GM08714 (cell line): Measurements from ENCODE around the gene NID1.
"Not testable (repeated sequence)": the region's sequence is repeated elsewhere in the genome, so short reads cannot be mapped to it uniquely, and the experiment has no call there.

Experiments used
- H3K4me3 ChIP-seq: fragments of 200-500 bp; sonication (Bioruptor generic); 2 replicates; pipeline ENCODE4 v1.5.1; 2014; ENCODE audit warnings: mild to moderate bottlenecking, low read length, inconsistent platforms
- ZNF274 ChIP-seq: IDR thresholded peaks from 2 replicates; pipeline ENCODE4 v1.6.1; 2012; ENCODE audit warnings: mild to moderate bottlenecking, low read depth, low read length

NID1 gene

DNA sequence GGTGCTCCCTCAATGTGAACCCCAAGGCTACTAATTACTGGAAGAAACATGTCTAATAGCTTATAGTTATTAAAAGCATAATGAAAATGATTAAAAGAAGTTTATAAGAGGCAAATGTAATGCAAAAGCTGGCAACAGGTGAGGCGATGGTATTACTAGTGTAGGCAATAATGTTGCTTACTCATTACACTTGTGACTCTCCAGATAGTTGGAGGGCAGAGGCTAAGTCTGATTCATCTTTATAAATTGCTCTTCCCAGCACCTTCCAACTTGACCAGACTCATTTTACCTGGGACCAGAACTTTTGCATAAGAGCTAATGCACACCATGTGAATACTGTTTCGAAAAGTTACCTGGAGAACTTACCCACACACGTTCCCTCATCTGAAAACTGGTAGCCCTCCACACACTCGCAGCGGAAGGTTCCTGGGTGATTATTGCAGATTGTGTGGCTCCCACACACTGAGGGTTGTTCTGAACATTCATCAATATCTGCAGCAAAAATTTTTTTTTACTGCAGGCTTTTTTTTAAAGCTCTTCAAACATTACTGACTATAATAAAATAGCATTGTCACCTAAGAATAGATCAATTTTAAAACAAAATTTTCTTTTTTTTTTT is 48.0 kb downstream of the NID1 start:
- H3K4me3 ChIP-seq = no peak overlapping the region
- TF ChIP-seq ZNF274 = no peak

DNA sequence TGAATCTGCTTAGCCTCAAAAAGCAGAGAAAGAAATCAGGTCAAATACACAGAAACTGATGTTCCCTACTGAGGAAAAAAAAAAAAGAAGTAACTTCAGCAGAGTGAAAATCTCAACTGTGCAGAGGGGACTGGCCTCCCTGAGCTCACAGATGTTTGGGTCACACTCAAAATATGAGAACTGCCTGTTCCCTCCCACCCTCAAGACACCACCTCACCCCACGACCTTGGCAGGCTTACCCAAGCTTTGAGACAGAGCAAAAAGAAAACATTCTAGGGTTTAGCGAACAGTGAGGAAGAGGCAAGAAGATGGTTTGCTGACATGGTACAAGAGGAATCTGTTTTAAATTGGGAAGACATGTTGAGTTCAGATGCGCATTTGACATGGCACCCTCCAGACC is 48.8 kb downstream of the NID1 start:
- TF ChIP-seq ZNF274 = no peak

GRCh38 chr1:236015539-236015938 is 49.4 kb downstream of the NID1 start:
- no peak overlapping the region for H3K4me3 ChIP-seq
- TF ChIP-seq ZNF274 = no peak

More for the DNA sequence above, 48.8 kb downstream of the NID1 start:
- H3K4me3 ChIP-seq = no peak overlapping the region

GRCh38 chr1:236013330-236013729 is 51.6 kb downstream of the NID1 start:
- TF ChIP-seq ZNF274 = no peak
- H3K4me3 ChIP-seq = no peak overlapping the region

DNA sequence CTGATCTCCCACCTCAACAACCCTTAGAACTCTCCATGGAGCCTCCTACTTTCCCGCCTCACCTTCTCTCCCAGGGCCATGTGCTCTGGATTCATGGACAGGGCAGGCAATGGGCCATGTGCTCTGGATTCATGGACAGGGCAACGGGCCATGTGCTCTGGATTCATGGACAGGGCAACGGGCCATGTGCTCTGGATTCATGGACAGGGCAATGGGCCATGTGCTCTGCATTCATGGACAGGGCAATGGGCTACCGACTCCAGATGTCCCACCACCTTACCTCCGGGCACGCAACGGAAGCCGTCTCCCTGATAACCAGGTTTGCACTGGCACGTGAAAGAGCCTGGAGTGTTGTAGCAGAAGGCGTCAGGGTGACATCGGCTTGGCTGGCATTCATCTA is 53.2 kb downstream of the NID1 start:
- TF ChIP-seq ZNF274 = no peak
- H3K4me3 ChIP-seq = no peak overlapping the region

- no peak overlapping the region for H3K4me3 ChIP-seq
- no peak for TF ChIP-seq ZNF274
Observed at GRCh38 chr1:236010443-236010842, 54.4 kb downstream of the NID1 start.

- no peak overlapping the region for H3K4me3 ChIP-seq
- no peak for TF ChIP-seq ZNF274
Observed at GRCh38 chr1:236009857-236010256, 55.0 kb downstream of the NID1 start.

GRCh38 chr1:236009191-236009590 is 55.7 kb downstream of the NID1 start:
- H3K4me3 ChIP-seq = no peak overlapping the region
- TF ChIP-seq ZNF274 = no peak

- TF ChIP-seq ZNF274 = no peak
- H3K4me3 ChIP-seq = no peak overlapping the region
Observed at GRCh38 chr1:236007781-236008180, 57.1 kb downstream of the NID1 start.

DNA sequence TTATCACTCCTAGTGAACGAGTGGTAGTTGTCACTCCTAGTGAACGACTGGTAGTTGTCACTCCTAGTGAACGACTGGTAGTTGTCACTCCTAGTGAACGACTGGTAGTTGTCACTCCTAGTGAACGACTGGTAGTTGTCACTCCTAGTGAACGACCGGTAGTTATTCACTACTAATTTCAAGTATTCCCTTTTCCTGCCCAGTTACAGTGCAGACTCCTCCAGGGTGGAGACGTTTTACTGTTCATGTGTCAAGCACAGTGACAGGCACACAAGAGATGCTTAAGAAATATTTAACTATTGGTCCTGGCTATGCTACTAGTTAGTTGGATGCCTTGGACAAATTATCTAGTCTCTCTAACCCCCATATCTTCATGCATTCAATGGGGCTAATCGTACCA is 61.8 kb downstream of the NID1 start:
- H3K4me3 ChIP-seq = not testable (repeated sequence)

DNA sequence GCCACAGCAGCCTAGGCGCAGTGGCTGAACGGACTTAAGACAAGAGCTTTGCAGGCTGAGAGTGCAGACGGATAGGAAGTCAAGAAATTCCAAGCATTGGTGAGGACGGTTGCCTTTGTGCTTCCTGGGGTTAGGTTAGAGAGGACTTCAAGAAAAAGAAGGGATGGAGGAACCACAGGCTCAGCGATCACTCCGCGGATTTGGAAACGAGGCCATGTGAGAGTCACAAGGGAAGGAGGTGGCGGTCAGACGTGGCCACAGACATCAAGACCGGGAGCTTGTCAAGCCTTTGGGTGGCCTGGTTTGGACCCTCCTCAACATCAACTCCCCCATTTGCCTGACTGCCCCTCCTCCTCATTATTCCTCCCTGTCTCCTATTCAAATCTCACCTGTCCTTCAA is 62.3 kb downstream of the NID1 start:
- H3K4me3 ChIP-seq = no peak overlapping the region
- no peak for TF ChIP-seq ZNF274

GRCh38 chr1:236002025-236002390 is 62.9 kb downstream of the NID1 start:
- TF ChIP-seq ZNF274 = no peak

DNA sequence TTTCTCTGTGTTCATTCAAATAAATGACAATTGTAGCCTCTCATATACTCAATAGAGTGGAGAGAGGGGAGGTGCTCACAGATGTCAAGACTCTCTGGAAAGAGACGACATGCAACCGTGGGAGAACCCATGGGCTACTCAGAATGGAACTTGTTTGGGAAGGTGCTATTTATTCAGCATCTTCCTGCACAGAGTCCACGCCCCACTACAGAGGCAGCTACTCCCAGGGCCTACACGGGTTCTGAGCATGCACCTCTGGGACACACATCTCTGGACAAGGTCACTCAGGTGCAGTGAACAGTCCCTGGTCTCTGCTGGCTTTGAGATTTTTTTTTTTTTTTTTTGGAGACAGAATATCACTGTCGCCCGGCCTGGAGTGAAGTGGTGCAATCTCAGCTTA is 64.1 kb downstream of the NID1 start:
- no peak for TF ChIP-seq ZNF274
- no peak overlapping the region for H3K4me3 ChIP-seq

More at GRCh38 chr1:236002025-236002390, 62.9 kb downstream of the NID1 start:
- no peak overlapping the region for H3K4me3 ChIP-seq

GRCh38 chr1:235999259-235999925 is 65.5 kb downstream of the NID1 start:
- no peak overlapping the region for H3K4me3 ChIP-seq
- TF ChIP-seq ZNF274 = no peak

- TF ChIP-seq ZNF274 = no peak
- no peak overlapping the region for H3K4me3 ChIP-seq
Observed at GRCh38 chr1:235998812-235999211, 66.1 kb downstream of the NID1 start.

DNA sequence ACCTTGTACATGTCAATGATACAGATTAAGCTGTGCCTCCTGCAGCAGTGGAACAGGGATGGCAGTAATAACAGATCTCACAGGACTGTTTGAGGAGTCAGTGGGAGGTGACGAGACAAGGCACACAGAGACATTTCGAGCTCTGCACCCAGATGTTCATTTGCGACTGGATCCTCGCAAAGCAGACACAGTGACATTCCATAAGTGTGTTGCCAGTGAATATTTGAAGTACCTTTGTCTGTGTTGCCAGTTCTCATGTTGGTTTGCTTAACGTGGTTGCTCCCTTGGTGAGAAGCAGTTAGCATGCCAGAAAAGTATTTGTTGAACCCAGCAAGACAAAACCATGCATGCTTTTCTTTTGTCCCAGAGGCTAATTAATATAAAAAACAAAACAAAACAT is 67.0 kb downstream of the NID1 start:
- H3K4me3 ChIP-seq = no peak overlapping the region
- no peak for TF ChIP-seq ZNF274
